HG03060 (cell line): Measurements from ENCODE around the gene CA5B.
"Not testable (repeated sequence)": the region's sequence is repeated elsewhere in the genome, so short reads cannot be mapped to it uniquely, and the experiment has no call there.

Source experiments
- ATAC-seq: cut with Tn5 transposase; IDR thresholded peaks from one replicate; pipeline ENCODE4 v1.9.1; 2021; ENCODE audit warnings: low read depth, moderate number of reproducible peaks; ENCODE audit not compliant: unreplicated experiment

The CA5B gene, protein sequence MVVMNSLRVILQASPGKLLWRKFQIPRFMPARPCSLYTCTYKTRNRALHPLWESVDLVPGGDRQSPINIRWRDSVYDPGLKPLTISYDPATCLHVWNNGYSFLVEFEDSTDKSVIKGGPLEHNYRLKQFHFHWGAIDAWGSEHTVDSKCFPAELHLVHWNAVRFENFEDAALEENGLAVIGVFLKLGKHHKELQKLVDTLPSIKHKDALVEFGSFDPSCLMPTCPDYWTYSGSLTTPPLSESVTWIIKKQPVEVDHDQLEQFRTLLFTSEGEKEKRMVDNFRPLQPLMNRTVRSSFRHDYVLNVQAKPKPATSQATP

GRCh38 chrX:15737959-15738902, at the start of gene CA5B:
CA5B (plus strand) TSS chrX:15738270; CDS start chrX:15750024, 11,754 bp downstream.
- peak; percentile 81 for ATAC-seq

- no peak for ATAC-seq
Measured at GRCh38 chrX:15694941-15695451, 43.1 kb upstream of the CA5B start.

DNA sequence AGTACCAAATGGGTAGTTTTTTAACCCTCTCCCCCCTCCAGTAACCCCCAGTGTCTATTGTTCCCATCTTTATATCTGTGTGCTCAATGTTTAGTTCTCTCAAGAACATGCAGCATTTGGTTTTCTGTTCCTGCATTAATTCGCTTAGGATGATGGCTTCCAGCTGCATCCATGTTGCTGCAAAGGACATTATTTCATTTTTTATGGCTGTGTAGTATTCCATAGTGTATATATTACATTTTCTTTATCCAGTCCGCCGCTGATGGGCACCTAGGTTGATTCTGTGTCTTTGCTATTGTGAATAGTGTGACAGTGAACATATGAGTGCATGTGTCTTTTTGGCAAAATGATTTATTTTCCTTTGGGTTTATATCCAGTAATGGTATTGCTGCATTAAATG, 41.6 kb upstream of the CA5B start:
- no peak for ATAC-seq

- ATAC-seq, result no peak
Measured at GRCh38 chrX:15702488-15703371, 35.3 kb upstream of the CA5B start.

DNA sequence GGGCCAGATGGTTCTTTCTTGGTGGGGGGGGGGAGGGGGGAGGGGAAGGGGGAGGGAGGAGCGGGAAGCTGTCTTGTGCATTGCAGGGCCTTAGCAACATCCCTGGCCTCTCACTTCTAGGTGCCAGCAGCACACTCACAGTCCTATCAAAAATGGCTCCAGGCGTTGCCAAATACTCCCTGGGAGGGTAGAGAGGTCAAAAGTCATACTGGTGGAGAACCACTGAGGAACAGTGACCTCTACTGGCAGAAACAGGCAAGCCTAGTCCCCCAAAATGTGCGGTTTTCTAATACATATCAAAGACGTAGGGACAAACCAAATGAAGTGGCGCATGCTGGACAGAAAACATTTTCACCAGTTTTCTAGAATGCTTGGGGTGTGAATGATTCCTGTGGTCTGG, 34.3 kb upstream of the CA5B start:
- ATAC-seq, result not testable (repeated sequence)

DNA sequence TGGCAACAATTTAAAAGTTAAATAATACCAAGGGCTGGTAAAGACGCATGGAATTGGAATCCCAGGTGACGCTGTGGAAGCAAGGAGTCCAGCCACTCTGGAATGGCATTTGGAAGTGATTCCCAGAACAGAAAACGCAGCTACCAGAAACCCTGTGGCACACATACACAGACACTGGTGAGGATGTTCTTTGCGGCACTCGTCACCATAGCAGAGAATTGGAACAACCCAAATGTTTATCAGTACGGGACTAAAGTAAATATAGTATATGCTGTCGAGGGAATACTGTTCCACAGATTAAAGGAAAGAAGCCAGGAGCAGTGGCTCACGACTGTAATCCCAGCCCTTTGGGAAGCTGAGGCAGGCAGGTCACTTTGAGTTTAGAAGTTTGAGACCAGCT, 33.8 kb upstream of the CA5B start:
- not testable (repeated sequence) for ATAC-seq

DNA sequence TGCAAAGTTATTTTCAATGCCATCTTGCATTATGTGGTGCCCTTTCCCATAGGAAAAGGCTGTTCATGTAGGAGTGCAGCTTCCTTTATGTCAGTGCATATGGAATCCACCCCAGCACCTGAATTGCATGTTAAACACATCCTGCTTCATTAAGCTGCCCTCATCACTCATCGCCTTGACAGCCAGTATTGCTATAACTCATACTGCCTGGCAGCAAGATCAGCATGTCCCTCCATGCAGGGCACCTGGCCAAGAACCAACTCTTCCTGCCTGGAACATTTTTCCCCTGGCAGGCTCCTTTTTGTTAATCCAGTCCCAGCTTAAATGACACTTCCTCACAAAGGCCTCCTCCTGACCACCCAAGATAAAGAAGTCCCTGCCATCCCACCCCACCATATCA, 23.5 kb upstream of the CA5B start:
- no peak for ATAC-seq

DNA sequence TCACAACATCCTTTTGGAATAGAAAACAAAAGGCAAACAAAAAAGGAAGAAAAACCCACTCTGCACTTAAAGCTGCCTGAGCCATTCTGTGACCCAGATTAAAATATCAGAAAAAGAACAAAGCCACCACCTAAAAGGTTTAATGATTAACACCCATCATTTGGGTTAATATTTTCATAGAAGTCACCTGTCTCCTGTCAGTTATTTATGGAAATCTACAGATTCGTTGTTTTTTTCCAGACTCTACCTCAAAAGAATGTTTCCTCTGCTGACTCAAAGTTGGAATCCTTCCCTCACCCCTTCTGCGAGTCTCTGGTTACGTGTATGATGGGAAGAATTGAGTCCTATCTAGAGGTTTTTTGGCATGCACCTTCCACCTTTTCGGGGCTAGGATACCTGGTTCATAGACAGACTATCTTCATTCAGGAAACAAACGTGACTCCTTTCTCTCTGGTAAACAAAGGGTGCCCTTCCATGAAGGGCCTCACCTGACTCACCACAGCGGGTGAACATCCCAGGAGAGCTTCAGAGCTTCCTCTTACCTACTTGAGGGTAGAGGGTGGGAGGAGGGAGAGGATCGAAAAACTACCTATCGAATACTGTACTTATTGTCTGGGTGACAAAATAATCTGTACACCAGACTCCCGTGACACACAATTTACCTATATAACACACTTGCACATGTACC, 19.6 kb upstream of the CA5B start:
- no peak for ATAC-seq

DNA sequence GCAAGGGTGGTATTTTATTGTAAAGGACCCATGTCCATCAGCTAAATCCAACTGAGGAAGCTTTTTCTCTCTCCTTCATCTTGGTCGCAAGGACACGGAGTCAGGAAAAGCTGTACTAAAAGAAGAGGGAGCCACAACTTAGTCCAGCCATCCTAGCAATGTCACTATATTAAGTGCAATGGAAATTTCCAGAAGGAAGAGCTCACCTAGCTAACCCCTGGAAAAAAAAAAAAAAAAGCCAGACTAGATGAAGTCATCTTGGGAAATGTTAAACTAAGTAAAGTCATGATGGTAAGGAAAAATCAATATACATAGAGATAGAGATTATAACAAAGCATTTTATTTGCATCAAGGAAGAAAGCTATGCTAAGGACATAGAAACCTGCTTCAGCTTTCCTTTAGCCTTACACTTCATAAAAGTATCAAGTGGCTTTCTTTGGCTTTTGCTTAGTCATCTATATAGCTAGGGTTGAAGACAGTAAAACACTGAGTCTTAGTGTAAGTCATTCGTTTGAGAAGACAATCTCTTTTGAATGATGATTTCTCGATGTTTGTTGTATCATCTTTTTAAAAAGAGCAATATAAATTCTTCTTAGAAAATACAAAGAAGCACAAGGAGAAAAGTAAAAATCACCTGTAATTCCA, 18.6 kb upstream of the CA5B start:
- no peak for ATAC-seq

DNA sequence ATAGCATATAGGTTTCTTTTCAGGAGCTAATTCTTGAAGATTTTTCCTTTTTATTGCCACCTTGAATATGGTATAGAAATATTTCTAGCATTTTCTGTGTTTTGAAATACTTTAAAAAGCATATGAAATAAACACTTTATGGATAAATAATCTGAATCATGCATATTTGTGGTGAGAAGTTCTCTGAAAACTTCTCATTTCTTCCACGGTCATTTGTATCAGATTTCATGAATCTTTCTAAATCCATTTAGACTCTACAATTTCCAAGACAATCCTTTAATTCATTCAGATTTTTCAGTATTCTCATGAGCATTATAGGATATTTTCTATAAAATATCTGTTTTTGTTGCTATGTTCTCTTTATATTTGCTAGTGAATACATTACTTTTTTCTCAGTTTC, 16.2 kb upstream of the CA5B start:
- no peak for ATAC-seq

- ATAC-seq, result no peak
Measured at GRCh38 chrX:15723887-15724517, 14.1 kb upstream of the CA5B start.

- no peak for ATAC-seq
Measured at GRCh38 chrX:15724911-15725310, 13.2 kb upstream of the CA5B start.

- not testable (repeated sequence) for ATAC-seq
Measured at GRCh38 chrX:15731368-15731767, 6.7 kb upstream of the CA5B start.

DNA sequence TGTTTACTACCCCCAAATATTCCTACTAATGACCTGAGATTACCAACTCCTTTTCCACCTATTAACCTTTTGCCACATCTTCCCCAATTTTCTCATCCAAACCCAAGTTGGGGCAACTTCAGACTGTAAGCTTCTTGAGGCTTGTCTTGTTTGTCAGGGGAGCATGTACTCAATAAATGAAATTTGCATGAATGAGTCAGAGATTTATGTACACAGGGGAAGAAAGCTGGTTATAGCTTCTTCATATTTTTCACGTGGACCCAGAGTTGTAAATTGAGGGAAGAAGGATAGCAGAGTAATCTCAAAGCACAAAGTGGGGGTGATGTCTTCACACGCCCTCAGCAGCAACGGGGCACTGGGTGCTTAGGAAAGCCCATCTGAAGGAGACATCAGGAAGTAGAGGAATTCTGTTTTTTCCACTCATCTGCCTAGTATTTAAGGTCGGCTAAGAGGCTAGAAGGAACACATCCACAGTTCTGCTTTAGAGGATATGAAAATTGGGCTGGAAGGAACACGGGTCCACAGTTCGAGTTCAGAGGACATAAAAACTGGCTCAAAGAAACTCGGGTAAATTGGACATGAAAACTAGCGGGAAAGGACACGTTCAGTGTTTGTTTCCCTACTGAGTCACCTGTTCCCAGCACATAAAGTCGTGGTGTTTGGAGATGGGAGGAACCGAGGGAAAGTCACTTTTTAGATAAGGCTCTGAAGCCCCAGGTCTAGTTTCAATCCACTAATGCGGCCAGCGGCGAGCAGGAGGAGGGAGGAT, 696 bp upstream of the CA5B start:
- ATAC-seq, result no peak

GRCh38 chrX:15739886-15740285, 1.8 kb downstream of the CA5B start:
- no peak for ATAC-seq

GRCh38 chrX:15744181-15744867, 6.3 kb downstream of the CA5B start:
- ATAC-seq, result no peak

DNA sequence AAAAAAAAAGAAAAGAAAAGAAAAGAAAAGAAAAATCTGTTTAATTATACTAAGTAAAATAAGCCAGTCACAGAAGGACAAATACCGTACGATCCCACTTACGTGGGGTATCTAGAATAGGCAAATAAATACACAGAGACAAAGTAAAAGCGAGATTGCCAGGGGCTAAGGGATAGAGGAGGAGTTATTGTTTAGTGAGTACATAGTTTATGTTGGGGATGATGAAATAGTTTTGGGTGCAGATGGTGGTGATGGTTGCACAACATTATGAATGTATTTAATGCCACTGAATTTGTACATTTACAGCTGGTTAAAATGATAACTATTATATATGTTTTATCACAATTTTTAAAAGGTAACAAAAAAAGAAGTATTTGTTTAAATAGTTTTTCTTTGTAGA, 7.1 kb downstream of the CA5B start:
- no peak for ATAC-seq

DNA sequence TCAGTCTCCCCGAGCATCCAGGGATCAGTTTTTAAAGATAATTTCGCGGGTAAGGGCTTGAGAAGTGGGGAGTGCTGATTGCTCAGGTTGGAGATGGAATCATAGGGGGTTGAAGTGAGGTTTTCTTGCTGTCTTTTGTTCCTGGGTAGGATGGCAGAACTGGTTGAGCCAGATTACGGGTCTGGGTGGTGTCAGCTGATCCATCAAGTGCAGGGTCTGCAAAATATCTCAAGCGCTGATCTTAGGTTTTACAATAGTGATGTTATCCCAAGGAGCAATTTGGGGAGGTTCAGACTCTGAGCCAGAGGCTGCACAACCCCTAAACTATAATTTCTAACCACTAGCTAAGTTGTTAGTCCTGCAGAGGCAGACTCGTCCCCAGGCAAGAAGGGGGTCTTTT, 8.6 kb downstream of the CA5B start:
- not testable (repeated sequence) for ATAC-seq
